ENCODE measurements around the gene SLC66A1.

SLC66A1 gene

GRCh38 chr1:19354531-19354981 is 42.4 kb downstream of the SLC66A1 start:
- no peak overlapping the region for H3K9ac ChIP-seq (ENCODE audit: low read length)
- no peaks in the 10 kb centered on the region for H3K9me2 ChIP-seq (ENCODE audit: low read depth, low read length)
- H3K27ac ChIP-seq (ENCODE audit: low read depth, low read length, poor library complexity, severe bottlenecking) = no peak overlapping the region
- H3K79me2 ChIP-seq (ENCODE audit: insufficient read depth, low read length) = no peaks in the 10 kb centered on the region
- H3F3A ChIP-seq (ENCODE audit: insufficient read depth, low read length) = no peaks in the 10 kb centered on the region
- H3K4me3 ChIP-seq (ENCODE audit: low read depth, low read length, poor library complexity, severe bottlenecking) = no peak overlapping the region
- no peaks in the 10 kb centered on the region for H3K27me3 ChIP-seq (ENCODE audit: insufficient read depth, low read length)
- peaks cover 30% of the 10 kb centered on the region for H3K36me3 ChIP-seq (ENCODE audit: insufficient read depth, low read length)
- H3K4me1 ChIP-seq (ENCODE audit: insufficient read depth, low read length, severe bottlenecking) = peaks cover 9% of the 10 kb centered on the region
- H4K20me1 ChIP-seq (ENCODE audit: insufficient read depth, low read length) = no peaks in the 10 kb centered on the region
- no peaks in the 10 kb centered on the region for H3K9me3 ChIP-seq (ENCODE audit: low read length)
- H2AFZ ChIP-seq (ENCODE audit: low read length) = no peak overlapping the region
- no peak overlapping the region for H3K4me2 ChIP-seq (ENCODE audit: low read length)
- TF ChIP-seq EZH2 (IDR thresholded peaks at IDR 0.05; ENCODE audit: borderline replicate concordance, low read length) (no peak), CTCF (IDR thresholded peaks at IDR 0.05; ENCODE audit: low read length) (no peak)

GRCh38 chr1:19356266-19356665 is 44.1 kb downstream of the SLC66A1 start:
- Histone ChIP-seq H2AFZ (ENCODE audit: low read length) (no peak overlapping the region), H4K20me1 (ENCODE audit: insufficient read depth, low read length) (no peaks in the 10 kb centered on the region), H3F3A (ENCODE audit: insufficient read depth, low read length) (no peaks in the 10 kb centered on the region), H3K4me3 (ENCODE audit: low read depth, low read length, poor library complexity, severe bottlenecking) (no peak overlapping the region), H3K36me3 (ENCODE audit: insufficient read depth, low read length) (peaks cover 30% of the 10 kb centered on the region), H3K9ac (ENCODE audit: low read length) (no peak overlapping the region), H3K79me2 (ENCODE audit: insufficient read depth, low read length) (no peaks in the 10 kb centered on the region), H3K9me3 (ENCODE audit: low read length) (no peaks in the 10 kb centered on the region), H3K4me2 (ENCODE audit: low read length) (no peak overlapping the region), H3K9me2 (ENCODE audit: low read depth, low read length) (no peaks in the 10 kb centered on the region), H3K4me1 (ENCODE audit: insufficient read depth, low read length, severe bottlenecking) (no peaks in the 10 kb centered on the region), H3K27me3 (ENCODE audit: insufficient read depth, low read length) (no peaks in the 10 kb centered on the region), H3K27ac (ENCODE audit: low read depth, low read length, poor library complexity, severe bottlenecking) (no peak overlapping the region)
- TF ChIP-seq CTCF (IDR thresholded peaks at IDR 0.05; ENCODE audit: low read length) = no peak
- TF ChIP-seq EZH2 (IDR thresholded peaks at IDR 0.05; ENCODE audit: borderline replicate concordance, low read length) = no peak

GRCh38 chr1:19357299-19357986 is 45.3 kb downstream of the SLC66A1 start:
- no peaks in the 10 kb centered on the region for H4K20me1 ChIP-seq (ENCODE audit: insufficient read depth, low read length)
- no peaks in the 10 kb centered on the region for H3K79me2 ChIP-seq (ENCODE audit: insufficient read depth, low read length)
- H3K4me1 ChIP-seq (ENCODE audit: insufficient read depth, low read length, severe bottlenecking) = no peaks in the 10 kb centered on the region
- no peaks in the 10 kb centered on the region for H3K9me3 ChIP-seq (ENCODE audit: low read length)
- no peak overlapping the region for H3K27ac ChIP-seq (ENCODE audit: low read depth, low read length, poor library complexity, severe bottlenecking)
- no peaks in the 10 kb centered on the region for H3K27me3 ChIP-seq (ENCODE audit: insufficient read depth, low read length)
- no peak overlapping the region for H3K9ac ChIP-seq (ENCODE audit: low read length)
- no peak overlapping the region for H3K4me2 ChIP-seq (ENCODE audit: low read length)
- no peak overlapping the region for H3K4me3 ChIP-seq (ENCODE audit: low read depth, low read length, poor library complexity, severe bottlenecking)
- no peaks in the 10 kb centered on the region for H3F3A ChIP-seq (ENCODE audit: insufficient read depth, low read length)
- H3K36me3 ChIP-seq (ENCODE audit: insufficient read depth, low read length) = peaks cover 26% of the 10 kb centered on the region
- TF ChIP-seq EZH2 (IDR thresholded peaks at IDR 0.05; ENCODE audit: borderline replicate concordance, low read length) (no peak), CTCF (IDR thresholded peaks at IDR 0.05; ENCODE audit: low read length) (no peak)
- H3K9me2 ChIP-seq (ENCODE audit: low read depth, low read length) = no peaks in the 10 kb centered on the region
- no peak overlapping the region for H2AFZ ChIP-seq (ENCODE audit: low read length)

Data from OCI-LY1 (cell line).